Right atrium auricular region (tissue), 2 donors: Measurements from ENCODE around the gene GDPD1. TPM values are rescaled to one million over a fixed set of nuclear protein-coding genes. Genes with fewer than 3 reads are reported as not detected.

Experiments
- DNase-seq: peaks from one replicate; pipeline ENCODE4 v3.0.0-alpha.2; 2019; ENCODE audit warnings: low spot score
- H3K27ac ChIP-seq, 2 donors: fragments of 200-600 bp; sonication (generic); 1 replicate in 1 of 2; 2 replicates in 1 of 2; pipeline ENCODE4 v1.5.1; 2016 to 2019
- H3K27me3 ChIP-seq, 2 donors: fragments of 200-600 bp; sonication (generic); one replicate each; pipeline versions ENCODE4 v1.5.1 to v1.6.0; 2017 to 2019
- H3K36me3 ChIP-seq: fragments of 200-600 bp; sonication (generic); one replicate; pipeline ENCODE4 v1.5.1; 2016
- H3K4me1 ChIP-seq, 2 donors: fragments of 200-600 bp; sonication (generic); one replicate each; pipeline versions ENCODE4 v1.5.1 to v1.6.0; 2017 to 2019
- H3K4me3 ChIP-seq, 2 donors: fragments of 200-600 bp; sonication (generic); 1 replicate in 1 of 2; 2 replicates in 1 of 2; pipeline ENCODE4 v1.5.1; 2017 to 2019; ENCODE audit warnings: mild to moderate bottlenecking in 1 of 2, moderate library complexity in 1 of 2
- H3K9me3 ChIP-seq, 2 donors: fragments of 200-600 bp; sonication (generic); one replicate each; pipeline ENCODE4 v1.5.1; 2019
- CTCF ChIP-seq, 2 donors: fragments of 200-600 bp; sonication (generic); IDR thresholded peaks; one replicate each; pipeline ENCODE4 v1.5.1; 2019; ENCODE audit warnings: antibody characterized with exemption in 2 of 2
- total RNA-seq, 2 donors: library from RNA; depleted of rRNA; stranded (reverse); fragments of >200 nt; gene quantifications; one replicate each; pipeline ENCODE4 v1.1.0, GENCODE V29; 2016

Gene GDPD1
- total RNA-seq, 2 donors from 2014 or later, result 1.3 to 3.7 TPM

- Histone ChIP-seq H3K27me3 (no peaks in the 10 kb centered on the region), H3K4me3 (no peak overlapping the region), H3K4me1 (no peaks in the 10 kb centered on the region), H3K36me3 (no peaks in the 10 kb centered on the region), H3K9me3 (no peaks in the 10 kb centered on the region), H3K27ac (no peak overlapping the region)
- TF ChIP-seq CTCF (IDR thresholded peaks at IDR 0.05), result no peak
- DNase-seq, result no peak
Observed at GRCh38 chr17:59230764-59231163, 10.5 kb downstream of the GDPD1 start.

GRCh38 chr17:59234631-59235030 is 14.3 kb downstream of the GDPD1 start:
- H3K4me1 ChIP-seq, result no peaks in the 10 kb centered on the region
- H3K27ac ChIP-seq, result no peak overlapping the region
- H3K9me3 ChIP-seq, result no peaks in the 10 kb centered on the region
- no peak for DNase-seq
- TF ChIP-seq CTCF (IDR thresholded peaks at IDR 0.05), result no peak
- no peak overlapping the region for H3K4me3 ChIP-seq
- no peaks in the 10 kb centered on the region for H3K36me3 ChIP-seq
- no peaks in the 10 kb centered on the region for H3K27me3 ChIP-seq

- no peaks in the 10 kb centered on the region for H3K9me3 ChIP-seq
- DNase-seq, result no peak
- H3K36me3 ChIP-seq, result no peaks in the 10 kb centered on the region
- no peak overlapping the region for H3K4me3 ChIP-seq
- H3K4me1 ChIP-seq, result no peaks in the 10 kb centered on the region
- no peak for TF ChIP-seq CTCF (IDR thresholded peaks at IDR 0.05)
- H3K27ac ChIP-seq, result no peak overlapping the region
- no peaks in the 10 kb centered on the region for H3K27me3 ChIP-seq
Observed at GRCh38 chr17:59238906-59239305, 18.6 kb downstream of the GDPD1 start.

GRCh38 chr17:59244081-59244480 is 23.8 kb downstream of the GDPD1 start:
- Histone ChIP-seq H3K27ac (no peak overlapping the region), H3K4me1 (no peaks in the 10 kb centered on the region), H3K9me3 (no peaks in the 10 kb centered on the region), H3K36me3 (no peaks in the 10 kb centered on the region), H3K4me3 (no peak overlapping the region), H3K27me3 (no peaks in the 10 kb centered on the region)
- no peak for TF ChIP-seq CTCF (IDR thresholded peaks at IDR 0.05)
- DNase-seq, result no peak

GRCh38 chr17:59254742-59255141 is 34.4 kb downstream of the GDPD1 start:
- Histone ChIP-seq H3K27me3 (no peaks in the 10 kb centered on the region), H3K4me1 (no peaks in the 10 kb centered on the region), H3K9me3 (no peaks in the 10 kb centered on the region), H3K27ac (no peak overlapping the region), H3K36me3 (no peaks in the 10 kb centered on the region), H3K4me3 (no peak overlapping the region)
- no peak for DNase-seq
- TF ChIP-seq CTCF (IDR thresholded peaks at IDR 0.05), result no peak

GRCh38 chr17:59257101-59257500 is 36.8 kb downstream of the GDPD1 start:
- TF ChIP-seq CTCF (IDR thresholded peaks at IDR 0.05), result no peak
- Histone ChIP-seq H3K9me3 (no peaks in the 10 kb centered on the region), H3K36me3 (no peaks in the 10 kb centered on the region)

More at GRCh38 chr17:59257101-59257500, 36.8 kb downstream of the GDPD1 start:
- Histone ChIP-seq H3K27me3 (no peaks in the 10 kb centered on the region), H3K4me3 (no peak overlapping the region), H3K27ac (no peak overlapping the region), H3K4me1 (no peaks in the 10 kb centered on the region)
- DNase-seq, result no peak
